ENCODE data around the gene CD79A. TPM values are rescaled to one million over a fixed set of nuclear protein-coding genes. Genes with fewer than 3 reads are reported as not detected.
A peak's percentile ranks its signal among the peaks of the same experiment; 100 is the strongest.

The CD79A gene
- total and polyA plus RNA-seq, 2 donors: 31.4 to 74.4 TPM

DNA sequence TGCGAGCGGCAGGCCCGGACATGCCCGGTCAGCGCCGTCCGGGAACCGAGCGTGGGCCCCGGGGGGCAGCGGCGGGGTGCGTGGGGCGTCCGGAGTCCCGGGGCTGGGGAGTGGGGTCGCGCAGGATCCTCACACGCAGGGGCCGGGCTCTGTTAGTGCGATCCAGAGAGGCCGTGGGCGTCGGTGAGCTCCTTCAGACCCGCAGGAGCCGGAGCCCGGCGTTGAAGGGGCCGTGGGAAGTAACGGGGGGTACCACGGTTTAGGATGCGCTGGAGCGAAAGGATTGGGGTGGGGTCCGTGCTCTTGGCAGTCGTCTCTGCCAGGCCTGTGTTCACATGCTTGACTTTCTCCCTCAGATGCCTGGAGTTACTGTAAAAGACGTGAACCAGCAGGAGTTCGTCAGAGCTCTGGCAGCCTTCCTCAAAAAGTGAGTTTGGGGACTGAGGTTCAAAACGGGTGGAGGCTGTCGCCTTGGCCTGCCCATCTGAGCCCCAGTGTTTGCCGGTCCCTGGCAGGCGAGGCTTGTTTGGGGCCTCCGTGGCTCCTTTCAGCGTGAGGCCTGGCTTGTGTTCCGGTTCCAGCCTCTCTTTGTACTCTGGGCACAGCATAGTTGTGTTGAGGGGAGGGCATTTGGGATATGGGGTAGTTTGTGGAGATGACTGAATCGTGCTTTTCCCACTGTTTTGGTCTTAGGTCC is 16.5 kb upstream of the CD79A start:
- Histone ChIP-seq H3K27ac (ENCODE audit: low read depth in 1 of 2, low read length in 1 of 2) (peak overlapping the region; percentile 70 to 72), H3K4me3 (ENCODE audit: low read length in 2 of 2) (peak overlapping the region; percentile 61 to 63), H3K36me3 (ENCODE audit: control insufficient read depth in 2 of 2, insufficient read depth in 2 of 2, low read length in 1 of 2) (peaks cover 39 to 46% of the 10 kb centered on the region in 2 donors), H3K9me3 (ENCODE audit: control insufficient read depth in 2 of 2, insufficient read depth in 1 of 2, low read length in 1 of 2) (no peaks in the 10 kb centered on the region), H3K27me3 (ENCODE audit: control insufficient read depth in 2 of 2, insufficient read depth in 1 of 2, low read length in 1 of 2) (no peaks in the 10 kb centered on the region), H3K4me1 (ENCODE audit: control insufficient read depth in 2 of 2, insufficient read depth in 2 of 2, low read length in 2 of 2) (peaks cover 8 to 28% of the 10 kb centered on the region in 2 donors)
- DNase-seq (ENCODE audit: low read depth in 6 of 9, low spot score in 9 of 9): peak in 2 of 9 donors; percentile 20 to 40
- WGBS: 1% methylated on average over 45 of the region's 45 CpGs

DNA sequence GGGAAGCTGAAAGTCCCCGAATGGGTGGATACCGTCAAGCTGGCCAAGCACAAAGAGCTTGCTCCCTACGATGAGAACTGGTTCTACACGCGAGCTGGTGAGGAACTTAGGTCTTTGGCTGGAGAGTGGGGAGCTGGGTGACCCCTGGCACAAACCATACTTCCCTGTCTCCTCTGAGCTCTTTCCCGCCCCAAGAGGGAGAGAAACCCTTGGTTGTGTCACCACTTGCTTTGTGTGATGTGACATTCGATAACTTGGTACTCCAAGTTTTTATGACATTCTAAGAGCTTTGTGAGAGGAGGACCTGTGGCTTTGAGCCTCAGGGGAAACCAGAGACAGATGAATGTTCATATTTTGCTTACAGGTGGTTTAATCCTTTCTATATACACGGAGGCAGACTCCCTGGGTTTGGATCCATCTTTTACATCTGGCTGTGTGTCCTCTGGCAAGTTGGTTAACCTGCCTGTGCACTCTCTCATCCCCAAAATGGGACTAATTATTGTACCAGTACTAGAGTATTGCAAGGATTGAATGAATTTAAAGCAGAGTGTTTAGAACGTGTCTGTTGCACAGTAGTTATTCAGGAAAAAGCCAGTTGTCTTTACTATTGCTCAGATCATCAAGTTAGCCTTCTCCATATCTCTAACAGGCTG is 15.8 kb upstream of the CD79A start:
- Histone ChIP-seq H3K4me3 (ENCODE audit: low read length in 2 of 2) (peak overlapping the region; percentile 61 to 63), H3K27me3 (ENCODE audit: control insufficient read depth in 2 of 2, insufficient read depth in 1 of 2, low read length in 1 of 2) (no peaks in the 10 kb centered on the region), H3K27ac (ENCODE audit: low read depth in 1 of 2, low read length in 1 of 2) (no peak overlapping the region), H3K4me1 (ENCODE audit: control insufficient read depth in 2 of 2, insufficient read depth in 2 of 2, low read length in 2 of 2) (peaks cover 8 to 30% of the 10 kb centered on the region in 2 donors), H3K36me3 (ENCODE audit: control insufficient read depth in 2 of 2, insufficient read depth in 2 of 2, low read length in 1 of 2) (peaks cover 43 to 48% of the 10 kb centered on the region in 2 donors), H3K9me3 (ENCODE audit: control insufficient read depth in 2 of 2, insufficient read depth in 1 of 2, low read length in 1 of 2) (no peaks in the 10 kb centered on the region)
- 55% methylated on average over 9 of the region's 9 CpGs for WGBS
- no peak for DNase-seq (ENCODE audit: low read depth in 6 of 9, low spot score in 9 of 9)

DNA sequence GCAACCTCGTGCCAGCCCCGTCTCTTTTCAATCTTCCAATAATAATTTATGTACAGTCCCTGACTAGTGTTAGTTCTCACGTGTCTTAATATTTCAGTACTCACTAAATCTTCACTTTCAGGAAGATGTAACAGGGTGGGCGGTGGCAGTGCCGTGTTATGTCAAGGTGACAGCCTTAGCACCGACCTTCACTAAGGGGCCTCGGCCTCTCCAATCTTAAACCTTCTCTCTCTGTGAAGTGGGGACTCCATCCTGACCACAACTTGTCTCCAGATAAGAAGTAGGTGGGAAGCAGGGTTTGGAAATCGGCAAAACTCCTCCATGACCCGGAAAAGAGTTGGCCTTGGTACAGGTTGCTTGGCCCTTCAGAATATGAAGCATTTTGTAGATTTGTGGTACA is 15.2 kb upstream of the CD79A start:
- peaks cover 47 to 52% of the 10 kb centered on the region in 2 donors for H3K36me3 ChIP-seq (ENCODE audit: control insufficient read depth in 2 of 2, insufficient read depth in 2 of 2, low read length in 1 of 2)
- H3K4me1 ChIP-seq (ENCODE audit: control insufficient read depth in 2 of 2, insufficient read depth in 2 of 2, low read length in 2 of 2): peaks cover 8 to 32% of the 10 kb centered on the region in 2 donors
- WGBS: 95% methylated on average over 9 of the region's 9 CpGs
- no peak for DNase-seq (ENCODE audit: low read depth in 6 of 9, low spot score in 9 of 9)
- no peaks in the 10 kb centered on the region for H3K9me3 ChIP-seq (ENCODE audit: control insufficient read depth in 2 of 2, insufficient read depth in 1 of 2, low read length in 1 of 2)
- no peaks in the 10 kb centered on the region for H3K27me3 ChIP-seq (ENCODE audit: control insufficient read depth in 2 of 2, insufficient read depth in 1 of 2, low read length in 1 of 2)
- no peak overlapping the region for H3K27ac ChIP-seq (ENCODE audit: low read depth in 1 of 2, low read length in 1 of 2)
- H3K4me3 ChIP-seq (ENCODE audit: low read length in 2 of 2): no peak overlapping the region

DNA sequence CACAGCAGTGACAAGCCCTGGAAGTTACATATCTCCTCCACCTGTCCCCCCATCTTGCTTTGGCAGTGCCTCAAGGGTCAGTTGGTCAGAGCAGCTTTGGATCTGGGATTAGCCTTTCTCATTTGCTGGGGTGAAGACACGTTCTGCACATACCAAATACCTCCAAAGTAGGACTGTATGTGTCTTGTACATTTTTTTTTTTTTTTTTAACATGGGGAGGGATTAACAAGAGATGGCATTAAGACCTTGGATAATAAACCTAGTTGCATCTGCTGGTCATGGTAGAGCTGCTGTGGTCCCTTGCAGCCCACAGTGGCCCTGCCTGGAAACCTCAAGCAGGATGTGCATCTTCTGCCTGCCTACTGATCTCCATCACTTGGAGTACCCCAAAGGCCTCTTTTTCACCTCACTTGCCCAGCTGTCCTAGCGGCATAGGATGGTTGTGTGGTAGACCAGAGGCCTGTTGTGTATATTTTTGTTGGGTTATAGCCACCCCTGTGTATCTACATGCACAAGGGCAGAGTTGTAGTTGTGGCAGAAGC is 14.6 kb upstream of the CD79A start:
- 94% methylated on average over 2 of the region's 2 CpGs for WGBS
- peaks cover 8 to 34% of the 10 kb centered on the region in 2 donors for H3K4me1 ChIP-seq (ENCODE audit: control insufficient read depth in 2 of 2, insufficient read depth in 2 of 2, low read length in 2 of 2)
- no peak overlapping the region for H3K4me3 ChIP-seq (ENCODE audit: low read length in 2 of 2)

DNA sequence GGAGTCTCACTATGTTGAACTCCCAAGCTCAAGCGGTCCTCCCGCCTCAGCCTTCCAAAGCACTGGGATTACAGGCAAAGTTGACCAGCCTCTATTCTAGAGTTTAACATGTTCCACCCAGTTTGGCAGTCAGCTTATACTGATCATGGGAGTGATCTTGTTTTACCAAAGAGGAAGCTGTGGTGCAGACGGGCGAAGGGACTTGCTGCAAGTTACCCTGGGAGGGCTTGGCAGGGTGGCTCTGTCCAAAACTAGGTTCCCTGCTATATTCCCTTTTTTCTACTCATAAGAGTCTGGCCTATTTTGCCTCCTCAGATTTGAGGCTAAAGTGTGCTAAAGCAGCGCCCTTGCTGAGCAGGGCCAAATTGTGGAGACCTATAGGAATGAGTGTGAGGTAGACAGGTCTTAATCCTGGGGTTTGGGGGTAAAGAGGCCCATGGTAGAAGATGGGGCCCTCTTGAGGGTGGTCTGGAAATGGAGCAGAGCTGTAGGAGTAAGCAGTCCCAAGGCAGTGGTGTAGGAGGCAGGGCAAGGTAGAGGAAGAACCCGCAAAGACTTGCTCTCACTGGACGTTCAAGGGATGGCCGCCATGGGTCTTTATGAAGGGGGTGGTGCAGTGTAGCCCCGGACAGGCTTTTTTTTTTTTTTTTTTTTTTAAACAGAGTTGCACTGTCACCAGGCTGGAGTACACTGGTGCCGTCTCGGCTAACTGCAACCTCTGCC is 13.7 kb upstream of the CD79A start:
- DNase-seq (ENCODE audit: low read depth in 6 of 9, low spot score in 9 of 9): no peak
- H3K27ac ChIP-seq (ENCODE audit: low read depth in 1 of 2, low read length in 1 of 2): no peak overlapping the region
- 95% methylated on average over 11 of the region's 11 CpGs for WGBS
- H3K36me3 ChIP-seq (ENCODE audit: control insufficient read depth in 2 of 2, insufficient read depth in 2 of 2, low read length in 1 of 2): peaks cover 54 to 68% of the 10 kb centered on the region in 2 donors
- H3K27me3 ChIP-seq (ENCODE audit: control insufficient read depth in 2 of 2, insufficient read depth in 1 of 2, low read length in 1 of 2): no peaks in the 10 kb centered on the region
- no peak overlapping the region for H3K4me3 ChIP-seq (ENCODE audit: low read length in 2 of 2)
- peaks cover 8 to 43% of the 10 kb centered on the region in 2 donors for H3K4me1 ChIP-seq (ENCODE audit: control insufficient read depth in 2 of 2, insufficient read depth in 2 of 2, low read length in 2 of 2)
- no peaks in the 10 kb centered on the region for H3K9me3 ChIP-seq (ENCODE audit: control insufficient read depth in 2 of 2, insufficient read depth in 1 of 2, low read length in 1 of 2)

More for the DNA sequence above, 14.6 kb upstream of the CD79A start:
- Histone ChIP-seq H3K36me3 (ENCODE audit: control insufficient read depth in 2 of 2, insufficient read depth in 2 of 2, low read length in 1 of 2) (peaks cover 47 to 59% of the 10 kb centered on the region in 2 donors), H3K9me3 (ENCODE audit: control insufficient read depth in 2 of 2, insufficient read depth in 1 of 2, low read length in 1 of 2) (no peaks in the 10 kb centered on the region), H3K27me3 (ENCODE audit: control insufficient read depth in 2 of 2, insufficient read depth in 1 of 2, low read length in 1 of 2) (no peaks in the 10 kb centered on the region), H3K27ac (ENCODE audit: low read depth in 1 of 2, low read length in 1 of 2) (no peak overlapping the region)
- no peak for DNase-seq (ENCODE audit: low read depth in 6 of 9, low spot score in 9 of 9)

DNA sequence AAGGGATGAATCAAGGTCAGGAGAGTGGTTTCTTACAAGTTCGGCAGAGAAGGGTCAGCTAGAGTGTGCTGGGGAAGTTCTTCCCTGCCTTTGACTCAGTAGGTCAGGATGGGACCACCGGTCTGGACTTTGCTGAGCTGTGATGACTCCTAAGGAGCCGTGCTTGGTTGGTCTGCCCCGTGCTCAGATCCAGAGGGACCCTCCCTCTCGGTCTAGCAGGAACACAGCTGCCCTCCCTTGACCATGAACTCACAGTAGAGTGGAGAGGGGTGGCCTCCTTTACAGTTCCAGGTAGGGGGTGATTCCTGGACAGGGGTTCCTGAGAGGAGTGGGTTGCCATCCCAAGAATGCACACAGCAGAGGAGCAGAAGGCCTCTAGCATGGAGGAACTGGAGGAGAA is 12.7 kb upstream of the CD79A start:
- Histone ChIP-seq H3K36me3 (ENCODE audit: control insufficient read depth in 2 of 2, insufficient read depth in 2 of 2, low read length in 1 of 2) (peaks cover 64 to 78% of the 10 kb centered on the region in 2 donors), H3K4me3 (ENCODE audit: low read length in 2 of 2) (no peak overlapping the region), H3K9me3 (ENCODE audit: control insufficient read depth in 2 of 2, insufficient read depth in 1 of 2, low read length in 1 of 2) (no peaks in the 10 kb centered on the region), H3K4me1 (ENCODE audit: control insufficient read depth in 2 of 2, insufficient read depth in 2 of 2, low read length in 2 of 2) (peaks cover 8 to 49% of the 10 kb centered on the region in 2 donors), H3K27ac (ENCODE audit: low read depth in 1 of 2, low read length in 1 of 2) (no peak overlapping the region), H3K27me3 (ENCODE audit: control insufficient read depth in 2 of 2, insufficient read depth in 1 of 2, low read length in 1 of 2) (no peaks in the 10 kb centered on the region)
- DNase-seq (ENCODE audit: low read depth in 6 of 9, low spot score in 9 of 9): no peak
- 99% methylated on average over 5 of the region's 5 CpGs for WGBS

DNA sequence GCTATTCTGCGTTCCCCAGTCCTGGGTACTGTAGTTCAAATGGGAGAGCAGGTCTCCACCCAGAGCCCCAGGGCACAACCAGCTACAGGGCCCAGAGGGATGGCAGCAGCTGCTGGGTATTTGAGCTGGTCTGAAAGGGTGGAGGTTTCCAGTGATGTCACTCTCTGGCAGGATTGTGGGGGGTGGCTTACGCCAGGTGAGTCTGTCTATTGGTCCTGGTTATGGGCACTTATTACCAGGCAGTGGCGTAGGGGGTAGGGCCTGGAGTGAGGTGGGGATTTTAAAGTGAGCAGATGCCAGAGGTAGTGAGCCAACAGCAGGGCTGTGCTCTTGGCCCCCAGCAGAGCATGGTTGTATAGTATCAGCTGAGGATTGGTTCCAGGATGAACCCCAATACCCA is 10.8 kb upstream of the CD79A start:
- Histone ChIP-seq H3K27me3 (ENCODE audit: control insufficient read depth in 2 of 2, insufficient read depth in 1 of 2, low read length in 1 of 2) (no peaks in the 10 kb centered on the region), H3K4me1 (ENCODE audit: control insufficient read depth in 2 of 2, insufficient read depth in 2 of 2, low read length in 2 of 2) (peaks cover 8 to 61% of the 10 kb centered on the region in 2 donors), H3K4me3 (ENCODE audit: low read length in 2 of 2) (no peak overlapping the region), H3K36me3 (ENCODE audit: control insufficient read depth in 2 of 2, insufficient read depth in 2 of 2, low read length in 1 of 2) (peaks cover 76 to 91% of the 10 kb centered on the region in 2 donors), H3K9me3 (ENCODE audit: control insufficient read depth in 2 of 2, insufficient read depth in 1 of 2, low read length in 1 of 2) (no peaks in the 10 kb centered on the region), H3K27ac (ENCODE audit: low read depth in 1 of 2, low read length in 1 of 2) (no peak overlapping the region)
- DNase-seq (ENCODE audit: low read depth in 6 of 9, low spot score in 9 of 9): no peak
- WGBS: 97% methylated on average over 3 of the region's 3 CpGs

DNA sequence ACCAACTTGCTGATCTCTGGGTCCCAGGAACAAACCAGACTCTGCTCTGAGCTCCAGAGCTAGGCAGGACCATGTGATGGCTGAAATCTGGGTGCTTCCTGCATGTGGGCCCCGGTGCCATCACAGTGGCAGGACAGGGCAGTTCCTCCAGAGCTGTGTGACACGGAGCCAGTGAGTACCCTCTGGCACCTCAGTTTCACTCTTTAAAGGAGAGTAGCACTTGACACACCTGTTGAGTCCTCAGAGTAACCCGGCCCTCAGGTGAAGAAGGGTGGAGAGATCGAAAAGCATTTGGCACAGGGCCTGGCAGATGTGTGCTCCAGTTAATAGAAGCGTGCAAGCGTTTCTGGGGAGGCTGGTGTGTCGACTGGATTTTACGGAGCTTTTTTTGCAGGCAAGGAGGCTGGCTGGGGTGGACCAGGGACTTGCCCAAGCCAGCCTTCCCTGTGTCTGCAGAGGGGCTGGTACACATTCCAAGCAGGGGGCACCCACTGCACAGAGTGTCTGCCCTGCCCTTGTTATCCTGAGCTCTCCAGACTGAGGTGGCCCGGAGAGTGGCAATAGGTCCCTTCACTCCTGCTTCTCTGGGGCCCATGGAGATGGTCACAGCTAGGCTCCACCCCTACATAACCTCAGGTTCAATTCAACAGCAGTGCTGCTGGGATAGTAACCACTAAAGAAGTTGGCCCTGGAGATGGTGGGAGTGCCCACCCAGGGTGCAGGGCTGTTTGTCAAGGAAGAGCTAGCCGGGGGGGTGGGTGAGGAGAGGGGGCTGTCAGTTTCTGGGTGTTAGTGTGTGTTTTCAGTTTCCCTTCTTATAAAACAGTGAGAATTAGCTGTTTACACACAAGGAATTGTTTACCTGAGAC is 8.7 kb upstream of the CD79A start:
- Histone ChIP-seq H3K4me3 (ENCODE audit: low read length in 2 of 2) (no peak overlapping the region), H3K36me3 (ENCODE audit: control insufficient read depth in 2 of 2, insufficient read depth in 2 of 2, low read length in 1 of 2) (peaks cover 65 to 85% of the 10 kb centered on the region in 2 donors), H3K9me3 (ENCODE audit: control insufficient read depth in 2 of 2, insufficient read depth in 1 of 2, low read length in 1 of 2) (no peaks in the 10 kb centered on the region), H3K27ac (ENCODE audit: low read depth in 1 of 2, low read length in 1 of 2) (no peak overlapping the region), H3K27me3 (ENCODE audit: control insufficient read depth in 2 of 2, insufficient read depth in 1 of 2, low read length in 1 of 2) (no peaks in the 10 kb centered on the region), H3K4me1 (ENCODE audit: control insufficient read depth in 2 of 2, insufficient read depth in 2 of 2, low read length in 2 of 2) (peaks cover 13 to 64% of the 10 kb centered on the region in 2 donors)
- no peak for DNase-seq (ENCODE audit: low read depth in 6 of 9, low spot score in 9 of 9)
- 94% methylated on average over 10 of the region's 10 CpGs for WGBS
